Thyroid gland (tissue), 4 donors: ENCODE data around the gene RPP25L. TPM values are rescaled to one million over a fixed set of nuclear protein-coding genes. Genes with fewer than 3 reads are reported as not detected.

ENCODE experiments used
- DNase-seq, 2 donors: peaks; one replicate each; pipeline ENCODE4 v3.0.0-alpha.2; 2019
- H3K27ac ChIP-seq, 3 donors: fragments of 200-600 bp; sonication (generic); 1 replicate in 2 of 3; 2 replicates in 1 of 3; pipeline ENCODE4 v1.5.1; 2016 to 2019; ENCODE audit warnings: mild to moderate bottlenecking in 1 of 3, moderate library complexity in 1 of 3
- H3K27me3 ChIP-seq: fragments of 200-600 bp; sonication (generic); one replicate; pipeline ENCODE4 v1.5.1; 2019
- H3K36me3 ChIP-seq, 2 donors: fragments of 200-600 bp; sonication (generic); one replicate each; pipeline ENCODE4 v1.5.1; 2016 to 2019
- H3K4me1 ChIP-seq, 2 donors: fragments of 200-600 bp; sonication (generic); one replicate each; pipeline ENCODE4 v1.5.1; 2017 to 2019
- H3K4me3 ChIP-seq, 3 donors: fragments of 200-600 bp; sonication (generic); replicated peaks in 1 of 3; 1 replicate in 2 of 3; 2 replicates in 1 of 3; pipeline ENCODE4 v1.5.1; 2016; ENCODE audit warnings: mild to moderate bottlenecking in 1 of 3
- H3K9me3 ChIP-seq: fragments of 200-600 bp; sonication (generic); one replicate; pipeline ENCODE4 v1.5.1; 2017
- POLR2A ChIP-seq, 2 donors: fragments of 450-650 bp; IDR thresholded peaks; one replicate each; pipeline ENCODE4 v1.6.1; 2017; ENCODE audit warnings: antibody characterized with exemption in 2 of 2, mild to moderate bottlenecking in 2 of 2, moderate library complexity in 1 of 2
- WGBS, 2 donors: methylation state at CpG; one replicate each; pipeline ENCODE4 v1.1.5; 2017; 5-methylcytosine and 5-hydroxymethylcytosine counted together
- intact Hi-C: fragments of 100-400 bp; cut with DNase I; formaldehyde crosslinking; loops from one replicate; pipeline ENCODE4 v1.15.1; 2023
- total RNA-seq, 4 donors: library from RNA; depleted of rRNA; stranded (reverse); fragments of >200 nt; gene quantifications; one replicate each; pipeline ENCODE4 v1.2.3, GENCODE V29; 2016
- TF ChIP-seq, protein P1 (sequence below), 6 experiments: fragments of 200-600 bp in 3 of 6; fragments of 450-650 bp in 3 of 6; sonication (generic) in 3 of 6; IDR thresholded peaks; one replicate each; pipeline ENCODE4 v1.5.1; 2016 to 2019; ENCODE audit warnings: antibody characterized with exemption in 6 of 6, mild to moderate bottlenecking in 2 of 6, inconsistent platforms in 1 of 6, moderate library complexity in 1 of 6

RPP25L gene
- total RNA-seq, 4 donors from 2014 or later, result 20.7 to 39.0 (median 25.8) TPM

DNA sequence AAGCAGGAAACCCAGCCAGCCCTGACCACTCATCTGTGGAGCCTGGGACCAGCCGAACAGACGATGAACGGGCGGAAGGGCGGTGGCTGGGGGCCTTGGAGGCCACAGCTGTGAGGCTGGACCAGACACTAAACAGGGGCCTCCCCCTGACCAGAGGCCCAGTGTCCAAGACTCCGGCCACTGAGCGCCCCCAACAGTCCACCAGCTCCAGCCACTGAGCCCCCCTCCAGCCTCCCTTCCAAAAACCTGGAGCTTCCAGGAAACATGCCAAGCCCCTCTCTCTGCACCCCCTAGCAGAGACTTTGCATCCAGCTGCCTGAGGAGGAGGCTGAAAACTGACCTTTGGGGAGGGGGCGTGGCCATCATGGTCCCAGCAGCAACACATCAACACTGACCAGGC lies 45.6 kb downstream of the RPP25L start:
- no peak overlapping the region for H3K27ac ChIP-seq
- TF ChIP-seq, protein P1, sequence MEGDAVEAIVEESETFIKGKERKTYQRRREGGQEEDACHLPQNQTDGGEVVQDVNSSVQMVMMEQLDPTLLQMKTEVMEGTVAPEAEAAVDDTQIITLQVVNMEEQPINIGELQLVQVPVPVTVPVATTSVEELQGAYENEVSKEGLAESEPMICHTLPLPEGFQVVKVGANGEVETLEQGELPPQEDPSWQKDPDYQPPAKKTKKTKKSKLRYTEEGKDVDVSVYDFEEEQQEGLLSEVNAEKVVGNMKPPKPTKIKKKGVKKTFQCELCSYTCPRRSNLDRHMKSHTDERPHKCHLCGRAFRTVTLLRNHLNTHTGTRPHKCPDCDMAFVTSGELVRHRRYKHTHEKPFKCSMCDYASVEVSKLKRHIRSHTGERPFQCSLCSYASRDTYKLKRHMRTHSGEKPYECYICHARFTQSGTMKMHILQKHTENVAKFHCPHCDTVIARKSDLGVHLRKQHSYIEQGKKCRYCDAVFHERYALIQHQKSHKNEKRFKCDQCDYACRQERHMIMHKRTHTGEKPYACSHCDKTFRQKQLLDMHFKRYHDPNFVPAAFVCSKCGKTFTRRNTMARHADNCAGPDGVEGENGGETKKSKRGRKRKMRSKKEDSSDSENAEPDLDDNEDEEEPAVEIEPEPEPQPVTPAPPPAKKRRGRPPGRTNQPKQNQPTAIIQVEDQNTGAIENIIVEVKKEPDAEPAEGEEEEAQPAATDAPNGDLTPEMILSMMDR (IDR thresholded peaks at IDR 0.05), result no peak
- TF ChIP-seq POLR2A (IDR thresholded peaks at IDR 0.05), result no peak
- intact Hi-C loops, result no loop called here
- no peaks in the 10 kb centered on the region for H3K36me3 ChIP-seq
- 72 to 77% methylated on average over 7 of the region's 8 CpGs for WGBS, 2 donors
- peaks cover 0 to 4% of the 10 kb centered on the region in 2 donors for H3K4me1 ChIP-seq
- H3K27me3 ChIP-seq, result no peaks in the 10 kb centered on the region
- no peak for DNase-seq
- H3K9me3 ChIP-seq, result no peaks in the 10 kb centered on the region
- no peak overlapping the region for H3K4me3 ChIP-seq

DNA sequence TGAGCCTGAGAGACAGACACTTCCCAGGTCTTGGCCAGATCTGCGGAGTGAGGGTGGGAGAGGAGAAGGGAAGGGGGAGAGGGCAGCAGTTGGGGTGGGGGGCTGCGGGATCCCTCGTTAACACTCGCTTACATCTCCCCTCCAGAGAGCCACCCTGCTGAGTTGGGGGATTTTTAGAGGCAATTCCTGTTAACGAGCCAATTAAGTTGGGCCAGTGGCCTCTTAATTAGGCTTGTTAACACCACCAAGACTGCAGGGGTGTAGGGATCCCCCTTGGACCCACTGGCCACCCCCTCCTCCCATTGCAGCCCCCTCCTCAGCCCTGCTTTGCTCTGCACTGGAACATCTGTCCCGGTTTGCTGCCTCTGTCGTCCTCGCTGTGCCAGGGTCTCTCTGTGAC lies 46.0 kb downstream of the RPP25L start:
- no peak overlapping the region for H3K4me3 ChIP-seq
- intact Hi-C loops, result no loop called here
- TF ChIP-seq, protein P1 (IDR thresholded peaks at IDR 0.05), result no peak
- TF ChIP-seq POLR2A (IDR thresholded peaks at IDR 0.05), result no peak
- no peaks in the 10 kb centered on the region for H3K9me3 ChIP-seq
- no peaks in the 10 kb centered on the region for H3K36me3 ChIP-seq
- H3K27ac ChIP-seq, result no peak overlapping the region
- H3K27me3 ChIP-seq, result no peaks in the 10 kb centered on the region
- 65 to 71% methylated on average over 8 of the region's 8 CpGs for WGBS, 2 donors
- DNase-seq, result no peak
- peaks cover 0 to under 1% of the 10 kb centered on the region in 2 donors for H3K4me1 ChIP-seq

DNA sequence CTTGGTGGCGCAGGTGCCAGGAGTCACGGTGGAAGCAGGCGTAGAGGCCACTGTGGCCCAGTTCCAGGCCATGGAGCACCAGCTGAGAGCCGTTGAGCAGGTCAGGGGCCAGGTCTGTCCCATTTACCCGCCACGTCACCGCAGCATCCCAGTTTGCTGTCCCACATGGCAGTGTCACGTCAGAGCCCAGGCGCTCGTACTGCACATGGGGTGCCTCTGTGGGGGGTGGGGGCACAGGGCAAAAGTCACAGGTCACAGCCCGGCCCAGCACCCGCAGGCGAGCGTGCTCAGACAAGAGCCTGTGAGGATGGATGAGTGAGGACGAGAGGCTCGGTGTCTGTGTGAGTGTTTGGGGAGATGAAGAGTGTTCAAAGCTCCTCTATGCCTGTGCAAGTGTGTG lies 47.3 kb downstream of the RPP25L start:
- intact Hi-C loops, result no loop called here
- Histone ChIP-seq H3K4me1 (peaks cover 0 to 10% of the 10 kb centered on the region in 2 donors), H3K27me3 (no peaks in the 10 kb centered on the region), H3K36me3 (no peaks in the 10 kb centered on the region), H3K4me3 (no peak overlapping the region), H3K9me3 (no peaks in the 10 kb centered on the region), H3K27ac (no peak overlapping the region)
- TF ChIP-seq, protein P1 (IDR thresholded peaks at IDR 0.05), result no peak
- DNase-seq, result no peak
- WGBS, 2 donors, result 84 to 90% methylated on average over 10 to 16 of the region's 16 CpGs

DNA sequence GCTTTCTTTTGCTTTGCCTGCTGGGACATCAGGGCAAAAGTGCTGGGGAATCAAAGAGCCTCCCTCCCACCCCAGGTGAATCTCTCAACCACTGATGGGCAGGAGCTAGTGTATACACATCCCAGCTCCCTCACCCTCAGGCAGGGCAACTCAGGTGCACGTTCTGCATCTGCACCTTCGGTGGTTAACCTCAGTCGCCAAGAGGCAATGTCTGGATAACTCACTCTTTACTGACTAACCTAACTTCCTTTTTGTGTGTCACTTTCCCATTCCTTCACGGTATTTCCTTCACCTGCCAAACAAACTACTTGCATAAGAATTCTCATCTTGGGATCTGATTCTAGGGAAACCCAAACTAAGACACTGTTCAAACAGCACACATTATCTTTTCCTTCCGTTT lies 48.6 kb downstream of the RPP25L start:
- no peaks in the 10 kb centered on the region for H3K36me3 ChIP-seq
- 84 to 86% methylated on average over 5 of the region's 5 CpGs for WGBS, 2 donors
- peaks cover 0 to 10% of the 10 kb centered on the region in 2 donors for H3K4me1 ChIP-seq
- no peak for TF ChIP-seq POLR2A (IDR thresholded peaks at IDR 0.05)
- TF ChIP-seq, protein P1 (IDR thresholded peaks at IDR 0.05), result no peak
- intact Hi-C loops, result no loop called here
- H3K27me3 ChIP-seq, result no peaks in the 10 kb centered on the region
- no peak for DNase-seq
- no peak overlapping the region for H3K4me3 ChIP-seq
- no peak overlapping the region for H3K27ac ChIP-seq
- H3K9me3 ChIP-seq, result no peaks in the 10 kb centered on the region

DNA sequence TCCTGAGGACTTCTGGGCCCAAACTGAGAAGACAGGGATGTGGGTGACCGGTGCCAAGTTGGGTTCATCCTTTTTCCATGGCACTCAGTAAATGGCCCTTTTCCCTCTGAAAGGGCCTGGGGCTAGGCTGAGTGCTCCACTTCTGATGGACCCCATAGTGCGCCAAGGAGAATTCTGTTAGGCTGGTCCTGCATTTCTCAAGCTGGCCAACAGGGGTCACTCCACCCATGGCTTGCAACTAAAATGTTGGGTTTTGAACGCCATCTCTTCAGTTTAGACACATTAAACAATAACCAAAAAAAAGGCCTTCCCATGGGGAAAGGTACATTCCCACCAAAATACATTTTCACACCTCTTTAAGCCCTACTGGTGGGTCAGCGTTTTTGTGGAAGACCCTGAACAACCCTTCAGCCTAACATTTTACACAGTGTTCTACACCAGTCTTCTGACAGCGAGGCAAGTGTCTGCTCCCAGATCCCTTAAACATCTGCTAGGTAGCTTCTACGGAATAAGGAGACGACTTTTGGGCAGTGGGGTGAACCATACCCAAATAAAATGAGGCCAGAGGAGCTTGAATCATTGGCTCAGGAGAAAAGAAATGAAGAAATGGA lies 49.7 kb downstream of the RPP25L start:
- no peak overlapping the region for H3K27ac ChIP-seq

More for the DNA sequence above, 49.7 kb downstream of the RPP25L start:
- H3K36me3 ChIP-seq, result no peaks in the 10 kb centered on the region
- no peak for DNase-seq
- TF ChIP-seq POLR2A (IDR thresholded peaks at IDR 0.05), result no peak
- TF ChIP-seq, protein P1 (IDR thresholded peaks at IDR 0.05), result peak in 1 of 6 experiments; percentile 25
- no peaks in the 10 kb centered on the region for H3K27me3 ChIP-seq
- H3K4me1 ChIP-seq, result peaks cover 0 to 10% of the 10 kb centered on the region in 2 donors
- intact Hi-C loops, result no loop called here
- H3K4me3 ChIP-seq, result no peak overlapping the region
- WGBS, 2 donors, result 84 to 85% methylated on average over 7 of the region's 7 CpGs
- H3K9me3 ChIP-seq, result no peaks in the 10 kb centered on the region
